HG03196 (cell line): ENCODE data around the gene SEMA3C.

Experiments used
- ATAC-seq: cut with Tn5 transposase; IDR thresholded peaks from one replicate; pipeline ENCODE4 v1.9.1; 2021; ENCODE audit not compliant: unreplicated experiment

SEMA3C gene

GRCh38 chr7:80918909-80919721 is at the start of gene SEMA3C:
SEMA3C (minus strand) TSS chr7:80919051; CDS start chr7:80916781, 2,270 bp downstream.
- no peak for ATAC-seq

DNA sequence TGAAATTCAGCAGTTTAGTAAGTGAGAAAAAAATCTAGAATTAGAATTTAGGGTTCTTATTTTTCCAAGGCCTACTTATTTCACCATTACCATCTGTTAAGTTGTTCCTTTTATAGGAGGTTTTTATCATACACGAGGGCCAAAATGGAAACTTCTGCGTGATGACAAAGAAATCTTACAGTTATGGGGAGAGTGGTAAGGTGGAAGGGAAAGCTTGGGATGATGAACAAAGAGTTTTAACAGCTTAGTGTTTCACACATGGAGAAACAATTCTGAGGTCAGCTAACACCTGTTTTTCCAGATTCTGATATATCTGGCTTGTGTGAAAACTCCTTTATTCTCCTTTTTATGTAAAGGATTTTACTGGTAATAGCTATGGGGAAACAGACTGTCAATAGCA is 49.8 kb upstream of the SEMA3C start:
- ATAC-seq, result no peak

- ATAC-seq, result no peak
Observed at GRCh38 chr7:80967917-80968297, 49.1 kb upstream of the SEMA3C start.

DNA sequence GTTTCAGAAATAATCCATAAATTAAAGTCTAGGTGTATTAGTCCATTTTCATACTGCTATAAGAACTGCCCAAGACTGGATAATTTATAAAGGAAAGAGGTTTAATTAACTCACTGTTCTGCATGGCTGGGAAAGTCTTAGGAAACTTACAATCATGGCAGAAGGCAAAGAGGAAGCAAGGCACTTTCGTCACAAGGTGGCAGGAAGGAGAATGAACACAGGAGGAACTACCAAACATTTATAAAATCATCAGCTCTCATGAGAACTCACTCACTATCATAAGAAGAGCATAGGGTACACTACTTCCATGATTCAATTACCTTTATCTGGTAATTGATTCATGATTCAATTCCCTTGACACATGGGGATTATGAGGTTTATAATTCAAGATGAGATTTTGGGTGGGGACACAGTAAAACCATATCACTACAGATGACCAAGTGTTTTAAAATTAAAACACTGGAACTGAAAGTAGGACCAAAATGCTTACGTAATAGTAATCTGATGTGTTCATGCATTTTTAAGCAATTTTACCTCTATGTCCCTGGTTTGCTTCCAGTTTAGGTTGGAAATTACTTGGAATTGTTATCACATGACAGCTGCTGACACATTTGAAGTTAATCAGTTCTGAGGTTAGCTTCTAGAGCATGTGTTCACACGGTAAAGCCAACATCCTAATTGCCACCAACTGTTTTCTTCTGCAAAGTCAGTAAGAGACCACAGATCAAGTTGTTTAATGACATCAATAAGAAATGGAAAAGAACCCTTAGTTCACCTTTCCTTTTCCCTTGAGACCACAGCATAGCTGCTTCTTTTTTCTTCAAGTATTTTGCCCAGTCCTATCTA is 48.4 kb upstream of the SEMA3C start:
- ATAC-seq, result no peak

DNA sequence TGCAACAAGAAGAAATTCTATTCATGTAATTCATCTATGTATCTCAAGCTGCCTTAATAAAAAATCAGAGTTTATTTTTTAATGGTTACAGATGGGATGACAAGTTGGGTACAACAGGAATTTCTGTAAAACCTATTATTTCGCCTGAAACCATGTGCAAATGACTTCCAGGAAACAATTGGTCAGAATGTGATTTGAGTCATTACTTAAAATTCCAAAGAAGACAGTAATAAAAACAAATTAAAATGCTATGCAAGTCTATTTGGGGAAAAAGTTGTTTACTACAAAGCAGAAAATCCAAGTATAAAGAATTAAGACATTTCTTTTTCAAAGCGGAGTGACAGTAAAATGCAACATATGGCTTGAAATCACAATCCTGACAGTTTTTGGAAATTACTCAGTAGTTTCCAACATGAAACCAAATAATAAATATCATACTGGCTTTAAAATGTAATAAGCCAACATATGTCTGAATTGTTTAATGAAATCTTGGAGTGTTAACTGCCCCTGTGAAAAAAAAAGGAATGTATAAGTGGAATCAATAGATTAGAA is 41.5 kb upstream of the SEMA3C start:
- no peak for ATAC-seq

DNA sequence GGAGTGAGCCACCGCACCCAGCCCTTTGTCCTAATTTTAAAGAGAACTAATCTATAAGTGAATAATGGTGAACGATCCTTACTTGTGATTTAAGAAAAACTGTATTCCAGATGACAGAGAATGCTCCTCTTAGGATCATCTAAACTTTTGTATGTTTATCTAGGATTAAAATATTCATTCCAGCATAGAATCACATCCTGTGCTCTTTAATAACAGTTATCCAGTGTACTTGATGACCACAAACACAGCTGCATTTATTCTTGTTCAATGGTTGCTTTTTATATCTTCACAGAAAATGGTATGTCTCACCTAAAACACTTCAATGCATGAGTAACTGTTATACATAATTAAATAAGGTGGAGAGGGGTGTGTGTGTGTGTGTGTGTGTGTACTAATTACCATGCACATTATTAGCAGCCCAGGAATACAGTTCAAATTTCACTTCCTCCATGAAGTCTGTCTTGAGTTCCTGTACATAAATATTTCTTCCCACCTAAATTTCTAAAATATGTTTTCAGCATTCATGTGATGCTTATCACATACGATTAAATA is 38.5 kb upstream of the SEMA3C start:
- ATAC-seq, result no peak

- no peak for ATAC-seq
Observed at GRCh38 chr7:80954191-80954590, 35.3 kb upstream of the SEMA3C start.

DNA sequence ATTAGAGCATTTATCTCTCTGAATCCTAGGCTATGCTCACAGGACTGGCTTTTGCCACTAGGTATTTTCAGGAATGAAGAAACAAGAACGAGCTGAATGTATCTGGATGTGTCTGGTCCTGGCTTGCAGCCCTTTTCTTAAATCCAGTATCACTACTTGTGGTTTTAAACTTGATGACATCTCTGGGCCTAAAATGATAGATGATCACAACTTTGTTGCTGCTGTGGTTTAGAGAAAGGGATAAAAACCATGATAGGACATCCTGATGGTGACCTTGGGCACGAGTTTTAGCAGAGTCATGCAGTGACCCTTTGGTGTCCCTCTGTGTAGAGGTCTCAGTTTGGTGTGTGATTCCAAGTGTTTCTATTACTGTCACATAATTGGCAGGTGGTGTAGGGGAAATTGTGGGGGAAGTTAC is 31.7 kb upstream of the SEMA3C start:
- no peak for ATAC-seq

DNA sequence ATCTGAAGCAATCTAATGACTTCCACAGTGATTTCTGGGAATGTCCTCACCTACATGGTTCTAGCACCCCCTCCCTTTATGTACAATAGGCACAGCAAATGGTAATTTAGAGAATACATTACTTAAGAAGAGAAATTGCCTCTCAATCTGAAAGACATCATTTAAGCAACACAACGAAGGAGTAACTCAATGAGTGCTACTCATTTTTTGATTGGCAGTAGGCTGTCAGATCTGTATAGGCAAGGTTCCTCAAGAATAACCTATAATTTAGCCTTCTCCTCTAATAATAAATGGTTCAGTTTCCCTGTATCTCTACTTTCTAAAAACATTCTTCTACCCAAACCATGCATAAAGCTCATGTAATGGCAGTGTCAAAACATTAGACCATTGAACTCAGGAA is 30.6 kb upstream of the SEMA3C start:
- ATAC-seq, result no peak

GRCh38 chr7:80946858-80947257 is 28.0 kb upstream of the SEMA3C start:
- ATAC-seq, result no peak

DNA sequence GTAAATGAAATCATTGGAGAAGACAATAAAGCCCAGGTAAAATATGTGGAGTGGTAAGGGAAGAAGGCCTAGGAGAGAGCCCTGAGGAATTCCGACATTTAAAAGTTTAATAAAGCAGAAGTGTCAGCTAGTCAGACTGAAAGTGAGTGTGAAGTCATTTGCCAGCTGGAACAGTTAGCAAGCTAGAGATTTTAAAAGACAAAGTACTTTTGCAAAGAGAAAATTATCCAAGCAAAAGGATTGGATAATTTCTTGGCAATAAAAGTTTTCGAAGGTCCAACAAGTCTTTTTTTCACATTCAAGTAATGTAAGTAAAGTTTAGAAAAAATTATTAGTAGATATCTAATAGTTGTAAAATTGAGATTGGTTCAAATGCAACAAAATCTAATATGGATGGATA is 27.1 kb upstream of the SEMA3C start:
- ATAC-seq, result no peak

DNA sequence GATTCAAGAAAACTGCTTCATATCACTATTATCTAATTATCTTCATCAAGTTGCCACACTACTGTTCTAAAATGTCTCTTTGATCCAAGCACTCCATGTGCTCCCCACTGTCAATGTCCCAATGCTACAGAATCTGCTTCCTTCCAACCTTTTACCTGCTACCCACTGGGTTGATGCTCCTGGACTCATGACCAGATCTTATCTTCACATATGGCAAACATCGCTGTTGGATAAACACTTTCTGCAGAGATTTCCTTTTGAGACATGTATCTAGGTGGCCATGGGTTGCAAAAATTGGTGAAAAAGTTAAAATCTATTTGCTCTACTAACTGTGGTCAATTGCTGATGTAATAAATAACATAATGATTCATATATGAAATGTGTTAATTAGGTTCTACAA is 24.5 kb upstream of the SEMA3C start:
- no peak for ATAC-seq

GRCh38 chr7:80942261-80943041 is 23.6 kb upstream of the SEMA3C start:
- no peak for ATAC-seq

- ATAC-seq, result no peak
Observed at GRCh38 chr7:80941208-80941758, 22.4 kb upstream of the SEMA3C start.

GRCh38 chr7:80940539-80941207 is 21.8 kb upstream of the SEMA3C start:
- no peak for ATAC-seq

DNA sequence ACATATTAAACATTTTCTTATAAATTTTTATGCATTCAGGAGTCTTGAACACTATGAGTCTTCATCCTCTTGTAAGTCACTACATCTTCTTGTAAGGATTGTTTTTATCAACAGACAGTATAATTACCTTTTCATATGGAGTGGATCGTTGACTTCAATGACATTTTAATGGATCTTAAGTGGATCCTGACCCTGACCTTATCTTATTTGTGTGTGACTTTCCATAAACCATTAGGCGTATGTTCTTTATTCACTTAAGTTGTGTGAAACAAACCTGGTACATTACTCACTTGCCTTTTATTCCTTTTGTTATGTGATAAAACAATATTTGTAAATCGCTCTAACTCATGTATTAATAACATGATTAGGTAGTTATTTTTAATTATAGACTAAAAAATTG is 18.5 kb upstream of the SEMA3C start:
- no peak for ATAC-seq

DNA sequence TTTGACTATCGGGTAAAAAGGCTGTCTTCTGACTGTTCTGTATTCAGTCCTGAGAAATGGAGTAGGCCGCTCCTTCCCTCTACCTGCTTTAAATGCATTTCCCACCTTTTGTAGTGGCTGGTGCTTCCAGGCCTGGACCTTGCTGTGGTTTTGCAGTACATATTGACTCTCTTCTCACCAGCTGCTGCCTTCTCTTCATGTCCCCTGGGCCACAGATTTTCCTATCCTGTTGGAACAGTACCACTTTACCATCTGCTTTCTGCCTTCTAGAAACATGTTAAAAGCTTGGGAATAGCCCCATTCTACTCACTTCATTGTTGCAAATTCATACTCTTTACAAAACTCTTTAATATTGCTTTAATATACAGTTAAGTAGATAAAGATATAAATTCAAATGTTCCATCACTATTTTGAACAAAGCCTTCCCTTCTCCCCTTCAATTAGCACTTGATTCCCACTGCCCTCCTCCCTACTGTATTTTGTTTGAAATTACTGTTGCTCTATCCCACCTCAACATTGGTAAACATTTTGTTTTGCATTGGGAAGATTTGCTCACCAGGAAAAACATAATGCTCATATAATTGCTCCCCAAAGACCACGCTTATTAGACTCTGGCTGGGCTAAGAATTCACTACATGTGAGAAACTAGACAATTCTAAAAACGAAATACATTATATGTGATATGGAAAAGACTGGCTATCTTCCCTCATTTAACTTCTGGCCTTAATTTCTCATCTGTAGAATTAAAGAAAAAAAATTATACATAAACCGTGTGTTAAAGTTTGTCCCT is 17.3 kb upstream of the SEMA3C start:
- no peak for ATAC-seq

GRCh38 chr7:80934321-80934720 is 15.5 kb upstream of the SEMA3C start:
- no peak for ATAC-seq

- ATAC-seq, result no peak
Observed at GRCh38 chr7:80932536-80932935, 13.7 kb upstream of the SEMA3C start.
